IPS-18c (cell line): ENCODE results near the gene IL6.
"Not testable (repeated sequence)": the region's sequence is repeated elsewhere in the genome, so short reads cannot be mapped to it uniquely, and the experiment has no call there.

ENCODE experiments used
- H3K4me3 ChIP-seq: 2 replicates; pipeline ENCODE4 v1.7.0; 2013; ENCODE audit warnings: low read depth, mild to moderate bottlenecking, low read length, moderate library complexity; ENCODE audit not compliant: insufficient read depth
- H3K9me3 ChIP-seq: one replicate; pipeline ENCODE4 v1.6.1; 2013; ENCODE audit warnings: mild to moderate bottlenecking, low read length, moderate library complexity; ENCODE audit not compliant: control insufficient read depth, insufficient read depth

Gene IL6

GRCh38 chr7:22751341-22751740 lies 24.3 kb downstream of the IL6 start:
- H3K9me3 ChIP-seq = peaks cover 2% of the 10 kb centered on the region
- no peak overlapping the region for H3K4me3 ChIP-seq

- no peak overlapping the region for H3K4me3 ChIP-seq
- H3K9me3 ChIP-seq = peaks cover 2% of the 10 kb centered on the region
These were observed 30.5 kb downstream of the IL6 start for GRCh38 chr7:22757338-22757994.

DNA sequence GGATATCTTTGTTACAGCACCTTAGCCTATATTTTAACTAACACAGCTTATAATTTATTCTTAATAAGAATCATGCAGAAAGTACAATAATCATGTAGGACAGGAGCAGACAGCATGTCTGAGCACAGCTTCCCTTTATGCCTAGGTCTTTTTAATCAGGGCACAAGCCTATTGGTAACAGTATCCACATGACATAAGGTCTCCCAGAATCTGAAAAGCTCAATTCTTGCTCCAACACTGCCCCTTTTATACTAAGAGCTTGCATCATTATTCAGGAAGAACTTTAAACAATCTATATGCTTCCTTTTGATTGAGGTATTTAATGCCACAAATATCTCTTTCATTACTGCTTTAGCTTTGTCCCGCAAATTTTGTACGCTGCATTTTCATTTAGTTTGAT lies 31.6 kb downstream of the IL6 start:
- H3K4me3 ChIP-seq = no peak overlapping the region

DNA sequence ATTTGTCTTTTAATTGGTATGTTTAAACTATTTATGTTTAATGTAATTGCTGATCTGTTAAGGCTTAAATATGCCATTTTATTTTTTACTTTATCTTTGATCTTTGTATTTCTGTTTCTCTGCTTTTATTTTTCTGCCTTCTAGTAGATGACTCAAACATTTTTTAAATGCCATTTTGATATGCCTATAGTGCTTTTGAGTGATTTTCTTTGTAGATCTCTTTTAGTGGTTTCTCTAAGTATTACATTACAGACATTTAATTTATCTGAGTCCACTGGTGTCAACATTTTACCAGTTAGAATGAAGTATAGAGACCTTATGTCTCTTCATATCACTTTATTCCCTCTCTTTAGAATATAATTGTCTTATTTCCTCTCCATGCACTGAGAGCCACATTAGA lies 32.7 kb downstream of the IL6 start:
- H3K4me3 ChIP-seq = no peak overlapping the region

More for the DNA sequence above, 31.6 kb downstream of the IL6 start:
- peaks cover 2% of the 10 kb centered on the region for H3K9me3 ChIP-seq

GRCh38 chr7:22762866-22763265 lies 35.9 kb downstream of the IL6 start:
- H3K9me3 ChIP-seq = no peaks in the 10 kb centered on the region
- no peak overlapping the region for H3K4me3 ChIP-seq

More for the DNA sequence above, 32.7 kb downstream of the IL6 start:
- H3K9me3 ChIP-seq = peaks cover 2% of the 10 kb centered on the region

DNA sequence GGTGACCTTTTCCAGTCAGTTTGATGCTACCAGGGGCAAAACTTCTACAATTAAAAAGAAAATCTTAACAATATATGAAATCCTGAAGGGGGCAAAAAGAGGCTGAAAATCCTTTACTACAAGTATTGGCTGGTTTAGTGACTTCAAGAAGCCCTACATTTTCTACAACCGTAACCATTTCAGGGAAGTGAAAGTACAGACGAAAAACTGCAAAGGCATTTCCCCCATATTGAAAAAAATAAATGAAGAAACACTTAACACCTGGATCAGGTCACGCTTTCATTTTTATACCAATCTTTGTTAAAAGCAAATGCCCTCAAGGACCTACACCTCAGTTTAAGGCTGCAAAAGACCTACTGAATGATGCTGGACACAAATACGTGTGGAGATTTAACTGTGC lies 38.6 kb downstream of the IL6 start:
- Histone ChIP-seq H3K4me3 (no peak overlapping the region), H3K9me3 (no peaks in the 10 kb centered on the region)

- H3K9me3 ChIP-seq = no peaks in the 10 kb centered on the region
- no peak overlapping the region for H3K4me3 ChIP-seq
These were observed 44.3 kb downstream of the IL6 start for GRCh38 chr7:22771194-22771871.

GRCh38 chr7:22771872-22772228 lies 44.9 kb downstream of the IL6 start:
- Histone ChIP-seq H3K4me3 (no peak overlapping the region), H3K9me3 (no peaks in the 10 kb centered on the region)

- Histone ChIP-seq H3K9me3 (no peaks in the 10 kb centered on the region), H3K4me3 (no peak overlapping the region)
These were observed 45.9 kb downstream of the IL6 start for GRCh38 chr7:22772885-22773284.

- H3K9me3 ChIP-seq = no peaks in the 10 kb centered on the region
- H3K4me3 ChIP-seq = no peak overlapping the region
These were observed 50.0 kb downstream of the IL6 start for GRCh38 chr7:22776964-22777363.

GRCh38 chr7:22779730-22780323 lies 52.8 kb downstream of the IL6 start:
- H3K9me3 ChIP-seq, H3K4me3 ChIP-seq: not testable (repeated sequence)

GRCh38 chr7:22781230-22781711 lies 54.3 kb downstream of the IL6 start:
- no peak overlapping the region for H3K4me3 ChIP-seq
- H3K9me3 ChIP-seq = no peaks in the 10 kb centered on the region
